GM21447 (cell line): ENCODE data around the gene THBS2.

Experiments used
- ATAC-seq: cut with Tn5 transposase; IDR thresholded peaks from one replicate; pipeline ENCODE4 v1.9.1; 2021; ENCODE audit not compliant: unreplicated experiment

The THBS2 gene

GRCh38 chr6:169168706-169169105, 84.9 kb downstream of the THBS2 start:
- ATAC-seq, result no peak

GRCh38 chr6:169168302-169168630, 85.4 kb downstream of the THBS2 start:
- no peak for ATAC-seq

DNA sequence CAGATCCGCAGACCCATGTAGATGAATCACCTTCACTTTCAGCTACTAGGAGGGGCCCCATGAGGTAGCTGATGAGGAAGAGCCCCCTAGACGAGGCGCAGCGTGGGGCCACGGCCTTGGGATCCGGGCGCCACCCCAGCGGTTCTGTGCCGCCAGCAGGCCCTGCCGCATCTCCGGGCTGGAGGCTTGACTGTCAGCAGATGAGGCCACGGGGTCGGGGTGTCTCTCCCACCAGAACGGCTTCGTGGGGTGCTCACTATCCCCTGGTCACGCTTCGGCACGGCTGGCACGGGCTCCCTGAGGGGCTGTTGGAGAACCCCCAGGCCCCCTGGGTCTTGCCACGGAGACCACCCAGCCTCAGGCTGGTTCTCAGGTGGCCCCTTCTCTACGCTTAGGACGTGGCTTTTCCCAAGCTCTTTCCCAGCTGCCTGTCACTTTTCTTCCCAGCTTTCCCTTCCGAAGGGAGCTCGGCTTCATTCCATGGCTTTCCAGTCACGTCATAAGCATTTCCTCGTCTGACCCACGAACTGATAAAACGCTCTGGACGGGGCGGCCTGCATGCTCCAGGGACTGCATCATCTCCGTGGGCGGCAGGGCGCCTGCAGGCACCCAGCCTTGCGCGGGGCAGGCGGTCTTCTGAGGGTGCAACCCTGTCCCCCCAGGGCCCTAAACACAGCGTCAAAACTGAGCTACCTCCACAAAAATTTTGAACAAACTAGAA, 85.9 kb downstream of the THBS2 start:
- ATAC-seq, result no peak

DNA sequence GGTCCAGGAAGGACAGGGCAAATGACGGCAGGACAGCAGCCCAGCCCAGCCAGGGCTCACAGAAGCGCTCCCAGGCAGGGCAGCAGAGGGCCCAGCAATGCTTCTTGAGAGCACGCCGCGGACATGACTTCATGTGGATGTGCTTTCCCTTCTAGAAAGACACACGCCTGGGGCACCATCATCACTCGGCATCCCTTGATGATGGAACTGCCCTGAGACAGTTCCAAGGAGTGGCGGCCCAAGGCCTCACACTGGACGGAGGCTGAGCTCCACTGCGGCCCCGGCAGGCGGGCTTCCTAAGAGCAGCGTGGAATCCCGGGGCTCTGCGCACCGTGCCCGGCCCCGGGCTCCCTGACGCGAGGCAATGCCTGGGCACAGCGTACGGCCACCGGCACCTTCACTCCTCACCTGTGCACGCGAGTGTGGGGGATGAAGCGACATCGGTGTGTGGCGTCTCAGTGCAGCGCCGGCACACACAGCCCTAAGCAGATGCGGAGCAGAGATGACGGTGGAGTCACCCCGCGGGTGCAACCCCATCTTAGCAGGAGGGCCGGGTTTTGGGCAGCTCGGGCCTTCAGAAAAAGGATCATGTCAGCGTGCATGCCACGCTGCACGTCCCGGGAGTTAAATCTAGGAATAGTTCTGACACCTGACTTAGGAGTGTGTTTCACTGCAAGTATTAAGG, 86.6 kb downstream of the THBS2 start:
- no peak for ATAC-seq
